A549 treated with CORT108297 at 1 μM for 4 hours (cell line): Measurements from ENCODE around the gene MOXD1. TPM values are rescaled to one million over a fixed set of nuclear protein-coding genes. Genes with fewer than 3 reads are reported as not detected.

Source experiments
- total RNA-seq: library from RNA; stranded (reverse); fragments of 200-300 nt; extraction: Qiagen RNA extraction; gene quantifications from 5 replicates; pipeline ENCODE4 v1.2.3, GENCODE V29; 2022

The MOXD1 gene
- total RNA-seq: 1.7 to 2.5 TPM (median 2.0 TPM) in 5 replicates

DNA sequence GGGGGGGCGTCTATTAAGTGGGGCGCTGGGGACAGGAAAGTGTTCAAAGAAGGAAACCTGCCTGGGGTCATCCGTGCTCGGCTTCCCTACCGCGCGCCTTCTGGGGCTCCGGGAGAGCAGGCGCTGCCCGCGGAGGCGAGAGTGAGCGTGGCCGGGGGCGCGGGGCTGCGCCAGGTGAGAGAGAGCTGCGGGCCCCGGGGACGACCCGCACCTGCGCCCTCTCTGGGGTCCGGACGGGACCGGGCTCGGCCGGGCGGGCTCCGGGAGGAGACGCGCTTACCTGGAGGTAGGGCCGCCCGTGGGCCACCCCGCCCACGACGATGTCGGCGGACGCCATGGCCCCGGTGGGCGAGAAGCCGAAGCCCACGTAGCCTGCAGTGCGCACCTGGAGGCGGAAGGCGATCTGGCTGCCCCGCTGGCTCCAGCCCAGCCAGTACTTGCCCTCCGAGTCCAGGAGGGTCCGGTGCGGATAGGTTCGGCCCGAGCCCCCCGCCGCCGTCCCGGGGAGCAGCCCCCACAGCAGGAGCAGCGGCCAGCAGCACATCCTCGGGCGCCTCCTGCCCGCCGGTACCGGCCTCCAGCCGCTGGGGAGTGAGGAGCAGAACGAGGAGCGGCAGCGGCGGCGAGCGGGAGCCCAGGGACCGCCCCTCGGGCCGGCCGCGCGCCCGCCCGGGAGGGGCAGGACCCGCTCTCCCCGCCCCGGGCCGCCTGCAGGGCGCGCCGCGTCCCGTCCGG lies at the start of gene MOXD1:
TSS of gene MOXD1 (minus strand) at position 593 of the 735 bp plus-strand sequence. CDS start at position 544, 49 bp downstream.

Other genes with a start within 250 kb of the MOXD1 start
- 16.5 to 26.5 TPM (median 22.2 TPM) in 5 replicates for gene STX7, start 111.6 kb upstream of the MOXD1 start, total RNA-seq
- not detected in 5 replicates for gene TAAR9, start 136.8 kb upstream of the MOXD1 start, total RNA-seq
- not detected in 5 replicates for gene TAAR8, start 151.2 kb upstream of the MOXD1 start, total RNA-seq
- not detected in 5 replicates for gene TAAR6, start 168.8 kb upstream of the MOXD1 start, total RNA-seq
- not detected in 5 replicates for gene TAAR5, start 188.3 kb upstream of the MOXD1 start, total RNA-seq
- not detected in 5 replicates for gene TAAR2, start 222.8 kb upstream of the MOXD1 start, total RNA-seq